Stimulated activated CD8-positive, alpha-beta memory T cell treated with anti-CD3 and anti-CD28 coated beads, Interleukin-7, amount 100 ng/mL, for 48 hours (primary cell): ENCODE measurements around the gene VPS29.
"Not testable (repeated sequence)": the region's sequence is repeated elsewhere in the genome, so short reads cannot be mapped to it uniquely, and the experiment has no call there.

Experiments
- DNase-seq, 2 donors: peaks; one replicate each; pipeline ENCODE4 v3.0.0-alpha.2; 2020; ENCODE audit warnings: low read depth in 1 of 2; ENCODE audit errors: extremely low read depth in 1 of 2

VPS29 gene

GRCh38 chr12:110528277-110528839, 26.4 kb upstream of the VPS29 start:
- DNase-seq = no peak

GRCh38 chr12:110520876-110521712, 19.2 kb upstream of the VPS29 start:
- not testable (repeated sequence) for DNase-seq

DNA sequence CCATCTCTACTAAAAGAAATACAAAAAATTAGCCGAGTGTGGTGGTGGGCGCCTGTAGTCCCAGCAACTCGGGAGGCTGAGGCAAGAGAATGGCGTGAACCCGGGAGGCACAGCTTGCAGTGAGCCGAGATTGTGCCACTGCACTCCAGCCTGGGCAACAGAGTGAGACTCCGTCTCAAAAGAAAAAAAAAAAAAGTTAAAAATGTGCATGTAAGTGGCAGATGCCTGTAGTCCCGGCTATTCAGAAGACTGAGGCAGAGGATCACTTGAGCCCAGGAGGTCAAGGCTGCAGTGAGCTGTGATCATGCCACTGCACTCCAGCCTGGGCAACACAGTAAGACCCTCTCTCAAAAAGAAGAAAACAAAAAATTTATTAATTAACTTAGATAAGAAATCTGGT, 16.1 kb upstream of the VPS29 start:
- not testable (repeated sequence) for DNase-seq

GRCh38 chr12:110516995-110517394, 15.1 kb upstream of the VPS29 start:
- no peak for DNase-seq

DNA sequence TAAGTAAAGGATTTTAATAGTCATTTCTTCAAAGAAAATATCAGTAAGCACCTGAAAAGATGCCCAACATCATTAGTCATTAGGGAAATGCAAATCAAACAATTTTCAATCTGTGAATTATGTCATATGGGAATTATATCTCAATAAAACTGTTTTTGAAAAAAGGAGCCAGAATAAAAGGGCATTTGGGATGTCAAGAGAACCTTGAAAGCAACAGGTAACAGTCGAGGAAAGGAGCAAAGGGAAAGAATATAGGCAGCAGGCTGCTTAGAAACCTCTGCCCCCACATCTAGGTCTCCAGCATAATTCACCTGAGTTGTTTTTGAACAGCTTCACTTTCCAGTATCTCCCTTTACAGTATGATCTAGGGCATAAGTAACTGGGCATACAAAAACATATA, 12.5 kb upstream of the VPS29 start:
- DNase-seq = no peak

- DNase-seq = no peak
Observed at GRCh38 chr12:110513842-110514241, 11.9 kb upstream of the VPS29 start.

GRCh38 chr12:110508071-110508586, 6.2 kb upstream of the VPS29 start:
- no peak for DNase-seq

DNA sequence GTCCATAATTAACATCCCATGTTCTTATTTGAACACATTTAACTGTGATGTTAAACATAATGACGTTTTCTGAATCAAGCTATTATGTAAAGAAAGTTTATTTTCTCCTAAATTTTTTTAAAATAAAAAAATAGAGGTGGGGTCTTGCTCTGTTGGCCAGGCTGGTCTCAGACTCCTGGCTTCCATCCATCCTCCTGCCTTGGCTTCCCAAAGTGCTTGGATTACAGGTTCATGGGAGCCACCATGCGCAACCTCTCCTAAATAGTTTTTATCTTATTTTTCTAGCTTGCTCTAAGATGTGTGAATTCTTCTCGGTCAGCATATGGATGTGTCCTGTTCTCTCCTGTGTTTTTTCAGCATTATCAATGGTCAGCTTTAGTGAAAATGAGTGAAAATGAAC, 3.4 kb upstream of the VPS29 start:
- no peak for DNase-seq

GRCh38 chr12:110503432-110503831, 1.5 kb upstream of the VPS29 start:
- DNase-seq = no peak

DNA sequence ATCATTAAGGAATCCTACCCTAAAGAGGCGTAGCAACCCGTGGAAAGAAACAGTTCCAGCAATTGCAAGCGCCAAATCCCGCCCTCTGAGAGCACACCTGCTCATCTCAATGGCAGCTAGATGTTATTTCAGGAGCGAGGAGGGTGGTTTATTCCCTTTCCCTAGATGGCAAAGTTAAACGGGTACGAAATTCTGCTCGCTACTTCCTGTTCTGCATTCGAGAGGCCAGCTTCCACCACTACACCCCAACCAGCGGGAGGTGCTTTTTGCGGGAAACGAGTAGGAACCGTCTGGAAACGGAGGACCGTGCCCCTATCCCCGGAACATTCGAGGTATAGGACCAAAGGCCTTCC, 536 bp downstream of the VPS29 start:
- DNase-seq = peak in 1 of 2 donors; percentile 5

- DNase-seq = no peak
Observed at GRCh38 chr12:110498984-110499706, 2.8 kb downstream of the VPS29 start.

DNA sequence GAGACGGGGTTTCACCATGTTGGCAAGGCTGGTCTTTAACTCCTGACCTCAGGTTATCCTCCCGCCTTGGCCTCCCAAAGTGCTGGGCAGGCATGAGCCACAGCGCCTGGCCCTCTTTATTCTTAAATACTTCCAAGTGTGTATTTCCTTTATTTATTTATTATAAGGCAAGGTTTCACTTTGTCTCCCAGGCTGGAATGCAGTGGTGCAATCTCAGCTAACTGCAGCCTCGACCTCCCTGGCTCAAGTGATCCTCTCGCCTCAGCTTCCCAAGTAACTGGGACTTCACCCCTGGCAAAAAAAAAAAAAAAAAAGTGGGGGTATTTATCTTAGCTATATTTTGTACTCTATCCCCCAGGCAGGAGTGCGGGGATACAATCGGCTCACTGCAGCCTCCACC, 26.5 kb downstream of the VPS29 start:
- no peak for DNase-seq

GRCh38 chr12:110468214-110469048, 33.5 kb downstream of the VPS29 start, which contains the start of the genes FAM216A and GPN3:
FAM216A (plus strand) TSS chr12:110468845; CDS start chr12:110468876, 31 bp downstream.
GPN3 (minus strand) TSS chr12:110468257; CDS start chr12:110468203, 54 bp downstream.
- peak; percentile 90 to 93 for DNase-seq

DNA sequence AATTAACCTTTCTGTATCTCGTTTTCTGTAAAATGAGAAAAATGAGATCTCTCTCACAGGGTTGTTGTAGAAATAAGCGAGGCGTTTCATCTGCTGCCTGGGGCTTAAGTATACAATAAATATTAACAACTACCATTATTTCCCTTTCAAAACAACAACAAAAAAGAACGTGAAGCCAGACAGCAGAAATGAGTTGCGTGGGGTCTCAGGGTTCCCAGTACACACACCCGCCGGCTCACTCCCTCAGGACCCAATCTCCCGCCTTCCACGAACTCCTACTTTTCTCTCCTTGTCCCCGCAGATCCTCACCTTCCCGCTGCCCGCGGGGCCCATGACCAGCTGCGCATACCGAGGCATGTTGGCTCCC, 34.1 kb downstream of the VPS29 start:
- no peak for DNase-seq

GRCh38 chr12:110466791-110467190, 35.1 kb downstream of the VPS29 start:
- no peak for DNase-seq

DNA sequence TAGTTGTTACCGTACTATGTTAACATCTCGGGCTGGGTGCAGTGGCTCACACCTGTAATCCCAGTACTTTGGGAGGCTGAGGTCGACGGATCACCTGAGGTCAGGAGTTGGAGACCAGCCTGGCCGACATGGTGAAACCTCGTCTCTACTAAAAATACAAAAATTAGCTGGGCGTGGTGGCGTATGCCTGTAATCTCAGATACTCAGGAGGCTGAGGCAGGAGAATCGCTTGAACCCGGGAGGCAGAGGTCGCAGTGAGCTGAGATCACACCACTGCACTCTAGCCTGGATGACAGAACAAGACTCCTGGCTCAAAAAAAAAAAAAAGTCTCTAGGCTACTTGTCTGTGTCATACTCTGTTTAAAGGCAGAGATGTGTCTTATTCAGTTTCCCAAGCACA, 36.1 kb downstream of the VPS29 start:
- DNase-seq = not testable (repeated sequence)

- no peak for DNase-seq
Observed at GRCh38 chr12:110465024-110465423, 36.9 kb downstream of the VPS29 start.

DNA sequence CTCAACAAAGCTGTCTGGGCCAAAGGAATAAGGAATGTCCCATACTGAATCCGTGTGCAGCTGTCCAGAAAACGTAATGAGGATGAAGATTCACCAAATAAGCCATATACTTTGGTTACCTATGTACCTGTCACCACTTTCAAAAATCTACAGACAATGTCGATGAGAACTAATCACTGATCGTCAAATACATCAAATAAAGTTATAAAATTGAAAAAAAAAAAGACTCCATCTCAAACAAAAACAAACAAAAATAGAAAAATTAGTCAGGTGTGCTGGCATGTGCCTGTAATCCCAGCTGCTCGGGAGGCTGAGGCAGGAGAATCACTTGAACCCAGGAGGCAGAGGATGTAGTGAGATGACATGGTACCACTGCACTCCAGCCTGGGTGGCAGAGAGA, 40.7 kb downstream of the VPS29 start:
- DNase-seq = not testable (repeated sequence)

DNA sequence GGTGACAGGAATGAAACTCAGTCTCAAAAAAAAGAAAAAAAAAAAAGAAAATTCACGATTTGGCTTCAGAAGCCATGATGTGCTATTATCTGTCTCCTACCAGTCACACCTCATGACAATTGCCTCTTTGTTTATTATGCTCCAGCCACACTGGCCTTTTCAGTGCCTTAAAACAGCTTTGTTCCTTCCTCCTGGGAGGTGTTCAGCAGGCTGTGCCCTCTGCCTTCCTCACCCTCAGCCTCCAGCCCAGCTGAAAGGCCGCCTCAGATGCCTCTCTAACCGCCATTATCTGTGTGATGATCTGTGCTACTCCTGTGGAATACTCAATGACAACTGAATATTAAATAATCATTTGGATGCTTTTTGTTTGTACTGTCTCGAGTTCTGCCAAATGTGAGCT, 43.2 kb downstream of the VPS29 start:
- no peak for DNase-seq

DNA sequence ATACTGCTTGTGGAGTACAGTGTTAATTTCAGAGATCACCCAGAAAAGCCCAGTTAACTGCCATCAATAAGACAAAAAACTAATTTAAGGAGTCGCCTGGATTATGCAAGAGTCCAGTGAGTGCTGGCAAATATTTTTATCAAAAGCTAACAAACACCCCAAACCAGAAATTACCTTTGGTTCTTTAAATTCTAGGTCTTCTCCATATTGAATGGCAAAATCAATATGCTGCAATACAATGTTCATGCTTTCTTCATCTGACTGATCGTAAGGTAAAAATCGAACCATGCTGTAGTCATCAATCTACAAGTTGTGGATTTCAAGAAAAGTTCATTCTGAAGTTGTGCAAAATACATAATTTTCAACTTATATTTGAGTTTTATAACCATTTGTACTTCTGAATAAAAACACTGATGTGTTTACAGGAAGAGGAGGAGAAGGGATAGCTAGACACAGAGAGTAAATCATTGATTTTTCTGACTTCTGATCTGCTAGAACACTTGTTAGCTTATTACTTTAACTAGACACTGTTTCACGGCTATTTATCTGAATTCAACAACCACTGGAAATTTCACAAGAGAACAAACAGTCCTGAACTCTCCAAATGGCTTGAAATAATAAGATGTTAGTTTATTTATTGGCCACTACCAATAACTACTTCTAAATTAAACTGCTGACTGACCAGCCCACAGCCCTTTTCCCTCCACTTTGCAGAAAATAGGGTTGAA, 48.2 kb downstream of the VPS29 start:
- no peak for DNase-seq
